ENCODE measurements around the gene ABLIM1. TPM values are rescaled to one million over a fixed set of nuclear protein-coding genes. Genes with fewer than 3 reads are reported as not detected.

Gene ABLIM1
- total RNA-seq, 1 experiment from 2014 or later, result 274 TPM

GRCh38 chr10:114632869-114633715 lies 25.0 kb downstream of the ABLIM1 start:
- intact Hi-C loops (cut with micrococcal nuclease; ENCODE audit: unreplicated experiment), result loop anchor here (5.0 to 10.0 kb wide), 4 partner anchors 49 to 158 kb away; no protein-coding TSS in a partner anchor
- Histone ChIP-seq H3K4me1 (ENCODE audit: control insufficient read depth, insufficient read depth, low read length) (peaks cover 84% of the 10 kb centered on the region), H3K36me3 (ENCODE audit: control insufficient read depth, insufficient read depth, low read length) (no peaks in the 10 kb centered on the region), H3K4me3 (ENCODE audit: low read depth in 2 of 2, low read length in 2 of 2) (peak overlapping the region; percentile 73 to 78), H3K9me3 (ENCODE audit: control insufficient read depth, insufficient read depth, low read depth, low read length) (no peaks in the 10 kb centered on the region), H3K27me3 (ENCODE audit: control insufficient read depth, insufficient read depth, low read length) (no peaks in the 10 kb centered on the region), H3K27ac (ENCODE audit: low read length) (peak overlapping the region; percentile 96)
- ATAC-seq (peak; percentile 71), DNase-seq (ENCODE audit: low read depth, low spot score) (peak; percentile 92)
- CTCF ChIA-PET, result interaction anchor here (0.6 to 0.7 kb wide), 2 partner anchors 71 to 84 kb away, joined by 3 to 6 read pairs; no protein-coding TSS in a partner anchor
- no peak; the same call in 1 of the 2 replicates for TF ChIP-seq SIN3A (IDR thresholded peaks at IDR 0.05; ENCODE audit: borderline replicate concordance, insufficient read depth, low read depth, low read length)
- no peak; the same call in 1 of the 2 replicates for TF ChIP-seq POLR2AphosphoS5 (IDR thresholded peaks at IDR 0.05; ENCODE audit: low read depth, low read length)
- TF ChIP-seq CTCF (IDR thresholded peaks at IDR 0.05), result no peak
- TF ChIP-seq TCF7L2 (IDR thresholded peaks at IDR 0.05; ENCODE audit: low read depth, low read length), result peak; percentile 73
- TF ChIP-seq REST (IDR thresholded peaks at IDR 0.05; ENCODE audit: insufficient read depth in 1 of 2, low read depth in 2 of 2, low read length in 1 of 2), result no peak
- no TSS peak for BruUV-seq (replicated peaks)
- in situ Hi-C loops (cut with HindIII; ENCODE audit: low pct_unique_long_range_greater_than_20kb, low sequenced_read_pairs), result no loop called here
- POLR2A ChIA-PET, result interaction anchor here (0.5 to 2.5 kb wide), 11 partner anchors 15 to 134 kb away, joined by 3 to 17 read pairs (median 5); no protein-coding TSS in a partner anchor

GRCh38 chr10:114631666-114632417 lies 26.2 kb downstream of the ABLIM1 start:
- no TSS peak for BruUV-seq (replicated peaks)
- H3K4me1 ChIP-seq (ENCODE audit: control insufficient read depth, insufficient read depth, low read length), result peaks cover 83% of the 10 kb centered on the region
- H3K36me3 ChIP-seq (ENCODE audit: control insufficient read depth, insufficient read depth, low read length), result no peaks in the 10 kb centered on the region
- POLR2A ChIA-PET, result interaction anchor here (0.6 to 2.5 kb wide), 9 partner anchors 9 to 185 kb away, joined by 3 to 17 read pairs (median 4); no protein-coding TSS in a partner anchor
- no peak for DNase-seq (ENCODE audit: low read depth, low spot score)
- TF ChIP-seq POLR2AphosphoS5 (IDR thresholded peaks at IDR 0.05; ENCODE audit: low read depth, low read length) (peak; percentile 29; the same call in 1 of the 2 replicates), REST (IDR thresholded peaks at IDR 0.05; ENCODE audit: insufficient read depth in 1 of 2, low read depth in 2 of 2, low read length in 1 of 2) (no peak), SIN3A (IDR thresholded peaks at IDR 0.05; ENCODE audit: borderline replicate concordance, insufficient read depth, low read depth, low read length) (0 out of 2 replicates have a peak, but pooled peaks have one; percentile 28), TCF7L2 (IDR thresholded peaks at IDR 0.05; ENCODE audit: low read depth, low read length) (no peak)
- intact Hi-C loops (cut with micrococcal nuclease; ENCODE audit: unreplicated experiment) (loop anchor here (5.0 to 10.0 kb wide), 4 partner anchors 50 to 157 kb away; no protein-coding TSS in a partner anchor), in situ Hi-C loops (cut with HindIII; ENCODE audit: low pct_unique_long_range_greater_than_20kb, low sequenced_read_pairs) (no loop called here)
- peak; percentile 36 for ATAC-seq
- H3K9me3 ChIP-seq (ENCODE audit: control insufficient read depth, insufficient read depth, low read depth, low read length), result no peaks in the 10 kb centered on the region
- H3K27me3 ChIP-seq (ENCODE audit: control insufficient read depth, insufficient read depth, low read length), result no peaks in the 10 kb centered on the region
- H3K4me3 ChIP-seq (ENCODE audit: low read depth in 2 of 2, low read length in 2 of 2), result peak overlapping the region; percentile 73 to 78
- CTCF ChIA-PET, result interaction anchor here (0.7 kb wide), 1 partner anchor 929 kb away, joined by 6 read pairs; no protein-coding TSS in a partner anchor
- peak overlapping the region; percentile 96 for H3K27ac ChIP-seq (ENCODE audit: low read length)

Measured in Panc1 (cell line).